GM12864 (cell line): ENCODE measurements around the gene SNX17.
"Not testable (repeated sequence)": the region's sequence is repeated elsewhere in the genome, so short reads cannot be mapped to it uniquely, and the experiment has no call there.

Experiments used
- DNase-seq: peaks from one replicate; pipeline ENCODE4 v3.0.0-alpha.2; 2011; ENCODE audit warnings: low read depth
- H3K4me3 ChIP-seq: 2 replicates; pipeline ENCODE4 v1.5.1; 2011; ENCODE audit warnings: mild to moderate bottlenecking, low read depth, low read length, control low read depth
- TF ChIP-seq, protein P1 (sequence below): IDR thresholded peaks from 2 replicates; pipeline ENCODE4 v1.5.1; 2011; ENCODE audit warnings: low read depth, mild to moderate bottlenecking, moderate library complexity, low read length, control low read depth, inconsistent platforms; ENCODE audit errors: missing control alignments

The SNX17 gene

DNA sequence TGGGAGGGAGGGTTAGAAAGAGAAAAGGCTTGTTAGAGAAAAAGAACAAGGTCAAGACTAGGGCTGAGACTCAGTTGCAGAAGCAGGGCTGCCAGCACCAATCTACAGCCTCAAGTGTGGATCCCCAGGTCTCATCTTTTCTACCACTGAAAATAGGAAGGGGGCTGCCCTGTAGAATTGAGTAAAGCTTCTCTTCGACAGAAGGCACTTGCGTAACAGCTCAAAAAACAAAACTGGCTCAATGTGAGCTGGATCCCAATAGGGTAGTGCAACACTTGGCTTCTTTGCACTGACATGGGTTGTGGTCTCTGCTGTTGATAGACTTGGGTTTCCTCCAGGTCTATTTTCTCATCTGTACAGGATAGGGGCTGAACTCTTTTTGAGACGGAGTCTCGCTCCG lies 45.7 kb upstream of the SNX17 start:
- TF ChIP-seq, protein P1, sequence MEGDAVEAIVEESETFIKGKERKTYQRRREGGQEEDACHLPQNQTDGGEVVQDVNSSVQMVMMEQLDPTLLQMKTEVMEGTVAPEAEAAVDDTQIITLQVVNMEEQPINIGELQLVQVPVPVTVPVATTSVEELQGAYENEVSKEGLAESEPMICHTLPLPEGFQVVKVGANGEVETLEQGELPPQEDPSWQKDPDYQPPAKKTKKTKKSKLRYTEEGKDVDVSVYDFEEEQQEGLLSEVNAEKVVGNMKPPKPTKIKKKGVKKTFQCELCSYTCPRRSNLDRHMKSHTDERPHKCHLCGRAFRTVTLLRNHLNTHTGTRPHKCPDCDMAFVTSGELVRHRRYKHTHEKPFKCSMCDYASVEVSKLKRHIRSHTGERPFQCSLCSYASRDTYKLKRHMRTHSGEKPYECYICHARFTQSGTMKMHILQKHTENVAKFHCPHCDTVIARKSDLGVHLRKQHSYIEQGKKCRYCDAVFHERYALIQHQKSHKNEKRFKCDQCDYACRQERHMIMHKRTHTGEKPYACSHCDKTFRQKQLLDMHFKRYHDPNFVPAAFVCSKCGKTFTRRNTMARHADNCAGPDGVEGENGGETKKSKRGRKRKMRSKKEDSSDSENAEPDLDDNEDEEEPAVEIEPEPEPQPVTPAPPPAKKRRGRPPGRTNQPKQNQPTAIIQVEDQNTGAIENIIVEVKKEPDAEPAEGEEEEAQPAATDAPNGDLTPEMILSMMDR: no peak
- no peak overlapping the region for H3K4me3 ChIP-seq
- DNase-seq: no peak

DNA sequence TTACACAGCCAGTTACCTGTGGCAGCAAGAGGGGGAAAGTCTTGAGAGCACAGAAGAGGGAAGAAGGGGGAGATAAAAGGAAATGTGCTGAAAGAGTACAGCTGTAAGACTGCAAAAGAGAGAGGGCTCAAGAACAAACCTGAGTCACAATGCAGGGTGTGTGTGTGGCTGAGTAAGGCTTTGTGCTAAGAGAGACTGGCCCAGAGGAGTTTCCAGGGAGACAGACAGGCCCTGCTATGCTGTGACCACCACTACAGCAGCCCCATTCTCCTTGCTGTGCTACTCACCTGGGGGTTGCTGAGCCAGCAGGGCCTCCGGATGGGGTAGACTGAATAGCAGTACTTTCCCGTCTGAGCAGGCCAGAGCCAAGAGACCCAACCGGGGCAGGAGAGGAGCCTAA lies 35.1 kb upstream of the SNX17 start:
- H3K4me3 ChIP-seq: no peak overlapping the region
- no peak for DNase-seq
- TF ChIP-seq, protein P1: no peak

DNA sequence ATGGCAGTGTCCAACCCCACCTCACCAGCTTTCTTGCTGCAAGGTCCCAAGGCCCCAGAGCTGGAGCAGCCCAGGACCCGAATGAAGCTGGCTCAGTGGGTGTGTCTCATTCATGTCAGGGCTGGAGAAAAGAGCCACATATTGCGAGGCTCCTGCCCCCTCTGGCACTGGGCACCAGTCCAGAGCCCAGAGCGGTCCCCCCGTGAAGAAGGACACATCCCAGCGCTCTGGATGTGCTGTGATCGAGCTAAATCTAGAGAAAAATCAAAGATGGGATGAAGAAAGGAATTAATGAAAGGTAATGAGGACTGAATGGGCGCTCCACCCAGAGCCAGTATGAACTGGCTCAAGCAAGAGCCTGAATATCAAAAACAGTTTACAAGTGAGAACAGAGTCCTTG lies 34.2 kb upstream of the SNX17 start:
- no peak for DNase-seq
- no peak overlapping the region for H3K4me3 ChIP-seq
- TF ChIP-seq, protein P1: no peak

DNA sequence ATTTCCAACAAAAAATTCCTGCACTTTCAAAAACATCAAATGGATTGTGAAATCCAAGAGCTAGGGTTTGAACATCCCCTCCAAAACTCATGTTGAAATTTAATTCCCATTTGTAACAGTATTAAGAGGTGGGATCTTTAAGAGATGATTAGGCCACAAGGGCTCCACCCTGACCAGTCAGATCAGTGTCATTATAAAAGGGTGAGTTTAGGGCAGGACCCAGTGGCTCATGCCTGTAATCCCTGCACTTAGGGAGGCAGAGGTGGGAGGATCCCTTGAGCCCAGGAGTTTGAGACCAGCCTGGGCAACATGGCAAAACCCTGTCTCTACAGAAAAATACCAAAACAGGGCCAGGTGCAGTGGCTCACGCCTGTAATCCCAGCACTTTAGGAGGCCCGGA lies 22.8 kb upstream of the SNX17 start:
- DNase-seq: no peak
- no peak overlapping the region for H3K4me3 ChIP-seq
- TF ChIP-seq, protein P1: no peak

DNA sequence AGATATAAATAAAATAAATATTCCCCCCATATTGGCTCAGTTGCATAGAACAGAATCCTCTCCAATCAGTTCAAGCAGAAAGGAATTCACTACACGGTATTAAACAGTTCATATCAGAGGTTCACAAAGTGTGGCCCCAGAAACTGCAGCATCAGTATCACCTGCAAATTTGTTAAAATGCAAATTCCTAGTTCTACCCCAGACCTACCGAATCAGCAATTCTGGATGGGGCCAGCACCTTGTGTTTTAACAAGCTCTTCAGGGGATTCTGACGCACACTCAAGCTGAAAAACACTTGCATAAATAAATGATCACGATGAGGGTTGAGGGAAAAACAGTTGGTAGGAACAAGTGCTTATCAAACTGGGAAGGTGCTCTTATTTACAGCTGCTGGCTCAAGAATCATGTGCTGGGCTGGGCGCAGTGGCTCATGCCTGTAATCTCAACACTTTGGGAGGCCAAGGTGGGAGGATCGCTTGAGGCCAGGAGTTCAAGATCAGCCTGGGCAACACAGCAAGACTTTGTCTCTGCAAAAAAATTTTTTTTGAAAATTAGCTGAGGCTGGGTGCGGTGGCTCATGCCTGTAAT lies 20.2 kb upstream of the SNX17 start:
- no peak for DNase-seq
- no peak overlapping the region for H3K4me3 ChIP-seq
- TF ChIP-seq, protein P1: no peak

DNA sequence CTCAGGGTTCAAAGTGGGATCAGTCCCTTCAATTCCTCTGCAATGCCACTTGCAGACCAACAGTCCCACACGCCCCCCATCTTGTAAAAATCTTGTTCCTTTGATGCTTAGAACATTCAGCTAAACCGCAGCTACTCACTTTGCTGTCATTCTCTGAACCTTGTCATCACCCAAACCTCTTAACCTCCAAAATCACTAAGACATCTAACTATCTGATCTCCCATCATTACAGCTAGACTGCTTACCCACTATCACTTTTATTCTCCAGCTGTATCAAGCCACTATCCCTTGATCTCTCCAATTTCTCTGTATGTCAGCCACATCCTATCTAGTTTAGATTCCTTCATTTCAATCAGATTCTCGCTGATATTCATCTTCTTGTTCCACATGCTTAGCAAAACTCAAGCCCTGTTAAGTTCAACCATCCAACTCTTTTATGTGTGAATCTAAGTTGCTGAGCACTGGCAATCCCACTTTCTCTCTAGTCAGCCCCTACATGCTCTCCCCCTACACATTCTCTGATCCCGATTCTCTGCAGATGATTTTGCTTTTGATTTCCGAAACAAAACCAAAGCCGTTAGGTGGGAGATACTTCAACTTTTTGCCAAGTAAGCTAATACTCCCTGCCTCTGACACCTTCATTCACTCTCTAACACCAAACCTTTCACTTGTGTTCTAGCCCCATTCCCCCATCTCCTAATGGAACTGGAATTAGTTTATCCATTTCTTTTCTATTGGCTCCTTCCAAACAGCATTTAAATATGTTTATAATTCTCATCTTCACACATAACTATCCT lies 18.4 kb upstream of the SNX17 start:
- TF ChIP-seq, protein P1: no peak
- no peak for DNase-seq
- H3K4me3 ChIP-seq: no peak overlapping the region

DNA sequence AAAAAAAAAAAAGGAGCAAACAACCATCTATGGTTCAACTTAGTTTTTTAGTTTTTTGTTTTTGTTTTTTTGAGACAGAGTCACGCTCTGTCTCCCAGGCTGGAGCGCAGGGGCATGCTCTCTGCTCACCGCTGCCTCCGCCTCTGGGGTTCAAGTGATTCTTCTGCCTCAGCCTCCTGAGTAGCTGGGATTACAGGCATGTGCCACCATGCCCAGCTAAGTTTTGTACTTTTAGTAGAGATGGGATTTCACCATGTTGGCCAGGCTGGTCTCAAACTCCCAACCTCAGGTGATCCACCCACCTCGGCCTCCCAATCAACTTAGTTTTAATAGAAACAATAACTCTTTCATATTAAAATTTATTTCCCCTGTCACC lies 17.0 kb upstream of the SNX17 start:
- not testable (repeated sequence) for DNase-seq, H3K4me3 ChIP-seq
